NK-92 treated with Interleukin-12 subunit alpha and Interleukin-12 subunit beta, amount 100 ng/mL, for 24 hours (cell line): ENCODE data around the gene ENO3.
A peak's percentile ranks its signal among the peaks of the same experiment; 100 is the strongest.
"Not testable (repeated sequence)": the region's sequence is repeated elsewhere in the genome, so short reads cannot be mapped to it uniquely, and the experiment has no call there.

ENCODE experiments used
- DNase-seq: peaks from one replicate; lab custom pipeline; 2025; lab: John Stamatoyannopoulos, UW

Gene ENO3

GRCh38 chr17:4950746-4951204 lies at the start of gene ENO3:
Gene ENO3, plus strand, starts transcription at chr17:4951119. Its CDS starts 711 bp downstream, at chr17:4951830.
- no peak for DNase-seq

- DNase-seq = no peak
Observed at GRCh38 chr17:4901648-4902344, 49.1 kb upstream of the ENO3 start.

GRCh38 chr17:4902540-4902939 lies 48.4 kb upstream of the ENO3 start:
- no peak for DNase-seq

- peak; percentile 30 for DNase-seq
Observed at GRCh38 chr17:4903051-4903818, 47.7 kb upstream of the ENO3 start, which contains the start of gene CHRNE. Gene CHRNE, minus strand, starts transcription at chr17:4903098. Its CDS starts 35 bp downstream, at chr17:4903063.

GRCh38 chr17:4906642-4907041 lies 44.3 kb upstream of the ENO3 start:
- not testable (repeated sequence) for DNase-seq

GRCh38 chr17:4908301-4908700 lies 42.6 kb upstream of the ENO3 start:
- no peak for DNase-seq

- no peak for DNase-seq
Observed at GRCh38 chr17:4908711-4909496, 42.0 kb upstream of the ENO3 start.

GRCh38 chr17:4913994-4914393 lies 36.9 kb upstream of the ENO3 start:
- no peak for DNase-seq

- DNase-seq = not testable (repeated sequence)
Observed at GRCh38 chr17:4914551-4914950, 36.4 kb upstream of the ENO3 start.

GRCh38 chr17:4919511-4920047 lies 31.3 kb upstream of the ENO3 start:
- no peak for DNase-seq

GRCh38 chr17:4920351-4921048 lies 30.4 kb upstream of the ENO3 start:
- DNase-seq = no peak

GRCh38 chr17:4921320-4921719 lies 29.6 kb upstream of the ENO3 start:
- DNase-seq = no peak

- DNase-seq = not testable (repeated sequence)
Observed at GRCh38 chr17:4926577-4927335, 24.2 kb upstream of the ENO3 start.

- DNase-seq = no peak
Observed at GRCh38 chr17:4928881-4929280, 22.0 kb upstream of the ENO3 start.

GRCh38 chr17:4931963-4932362 lies 19.0 kb upstream of the ENO3 start, which contains the start of gene GP1BA:
Gene GP1BA, plus strand, starts transcription at chr17:4932277. Its CDS starts 328 bp downstream, at chr17:4932605.
- DNase-seq = no peak

GRCh38 chr17:4932756-4933155 lies 18.2 kb upstream of the ENO3 start:
- no peak for DNase-seq

GRCh38 chr17:4933646-4934045 lies 17.3 kb upstream of the ENO3 start:
- DNase-seq = no peak

- DNase-seq = peak; percentile 18
Observed at GRCh38 chr17:4934173-4934979, 16.5 kb upstream of the ENO3 start.

- DNase-seq = no peak
Observed at GRCh38 chr17:4935650-4936049, 15.3 kb upstream of the ENO3 start.

- DNase-seq = no peak
Observed at GRCh38 chr17:4936436-4936835, 14.5 kb upstream of the ENO3 start.
